Glutamatergic neuron (in vitro differentiated cells): ENCODE measurements around the gene LARP4B. TPM values are rescaled to one million over a fixed set of nuclear protein-coding genes. Genes with fewer than 3 reads are reported as not detected.

ENCODE experiments used
- DNase-seq: peaks from one replicate; pipeline ENCODE4 v3.0.0; 2022
- H3K27ac Mint-ChIP-seq: one replicate; pipeline ENCODE4 v1.8.0; 2020; ENCODE audit warnings: mild to moderate bottlenecking, mixed read lengths, inconsistent platforms; ENCODE audit not compliant: unreplicated experiment
- H3K27me3 Mint-ChIP-seq: one replicate; pipeline ENCODE4 v1.8.0; 2020; ENCODE audit warnings: mild to moderate bottlenecking, moderate library complexity, mixed read lengths, inconsistent platforms; ENCODE audit not compliant: unreplicated experiment
- H3K36me3 Mint-ChIP-seq: one replicate; pipeline ENCODE4 v1.8.0; 2020; ENCODE audit warnings: mild to moderate bottlenecking, mixed read lengths, inconsistent platforms; ENCODE audit not compliant: unreplicated experiment
- H3K4me1 Mint-ChIP-seq: one replicate; pipeline ENCODE4 v1.8.0; 2020; ENCODE audit warnings: mild to moderate bottlenecking, low read depth, mixed read lengths, inconsistent platforms; ENCODE audit not compliant: unreplicated experiment
- H3K4me3 Mint-ChIP-seq: one replicate; pipeline ENCODE4 v1.8.0; 2020; ENCODE audit warnings: mild to moderate bottlenecking, mixed read lengths, inconsistent platforms; ENCODE audit not compliant: unreplicated experiment
- H3K9me3 Mint-ChIP-seq: one replicate; pipeline ENCODE4 v1.8.0; 2020; ENCODE audit warnings: mild to moderate bottlenecking, moderate library complexity, mixed read lengths, inconsistent platforms; ENCODE audit not compliant: unreplicated experiment
- CTCF ChIP-seq: fragments of 200-600 bp; sonication (generic); IDR thresholded peaks from one replicate; pipeline ENCODE4 v1.5.0; 2021; ENCODE audit not compliant: partially characterized antibody, unreplicated experiment
- total RNA-seq: library from RNA; stranded (reverse); fragmentation: NEBNext Ultra II Directional; extraction: Animal tissue kit (Norgen Biotek cat#: 25700); gene quantifications from one replicate; pipeline ENCODE4 v1.2.1, GENCODE V29; 2021; ENCODE audit not compliant: unreplicated experiment

Gene LARP4B
- total RNA-seq, 1 donor from 2014 or later: 65.6 TPM

GRCh38 chr10:958856-959255 lies 27.4 kb upstream of the LARP4B start:
- H3K4me3 Mint-ChIP-seq: no peak overlapping the region

GRCh38 chr10:958106-958505 lies 26.6 kb upstream of the LARP4B start:
- H3K27ac Mint-ChIP-seq: no peak overlapping the region

More at GRCh38 chr10:958856-959255, 27.4 kb upstream of the LARP4B start:
- Mint-ChIP-seq H3K27ac (no peak overlapping the region), H3K9me3 (peaks cover 5% of the 10 kb centered on the region), H3K4me1 (no peaks in the 10 kb centered on the region), H3K36me3 (no peaks in the 10 kb centered on the region), H3K27me3 (peaks cover 5% of the 10 kb centered on the region)
- TF ChIP-seq CTCF: no peak
- no peak for DNase-seq

GRCh38 chr10:955820-956217 lies 24.3 kb upstream of the LARP4B start:
- Mint-ChIP-seq H3K9me3 (no peaks in the 10 kb centered on the region), H3K36me3 (no peaks in the 10 kb centered on the region), H3K27ac (no peak overlapping the region), H3K27me3 (peaks cover 5% of the 10 kb centered on the region), H3K4me1 (no peaks in the 10 kb centered on the region), H3K4me3 (no peak overlapping the region)
- TF ChIP-seq CTCF: no peak
- no peak for DNase-seq

More at GRCh38 chr10:958106-958505, 26.6 kb upstream of the LARP4B start:
- Mint-ChIP-seq H3K36me3 (no peaks in the 10 kb centered on the region), H3K4me1 (no peaks in the 10 kb centered on the region), H3K27me3 (peaks cover 5% of the 10 kb centered on the region), H3K9me3 (peaks cover 3% of the 10 kb centered on the region), H3K4me3 (no peak overlapping the region)
- DNase-seq: no peak
- no peak for TF ChIP-seq CTCF

- no peak for DNase-seq
- Mint-ChIP-seq H3K9me3 (no peaks in the 10 kb centered on the region), H3K27ac (no peak overlapping the region), H3K36me3 (no peaks in the 10 kb centered on the region), H3K4me3 (no peak overlapping the region), H3K27me3 (peaks cover 5% of the 10 kb centered on the region), H3K4me1 (no peaks in the 10 kb centered on the region)
- TF ChIP-seq CTCF: no peak
Observed at GRCh38 chr10:955127-955819, 23.8 kb upstream of the LARP4B start.

GRCh38 chr10:954396-954795 lies 22.9 kb upstream of the LARP4B start:
- H3K27me3 Mint-ChIP-seq: peaks cover 4% of the 10 kb centered on the region
- TF ChIP-seq CTCF: no peak
- peaks cover 3% of the 10 kb centered on the region for H3K4me1 Mint-ChIP-seq
- H3K9me3 Mint-ChIP-seq: peaks cover under 1% of the 10 kb centered on the region
- no peak overlapping the region for H3K4me3 Mint-ChIP-seq
- no peaks in the 10 kb centered on the region for H3K36me3 Mint-ChIP-seq
- no peak for DNase-seq
- H3K27ac Mint-ChIP-seq: no peak overlapping the region
